Activated CD4-positive, CD25-positive, alpha-beta regulatory T cell treated with anti-CD3 and anti-CD28 coated beads, Interleukin-2, amount 50 U/mL, for 16 hours (primary cell): ENCODE measurements around the gene RPTOR.

Experiments used
- DNase-seq: peaks from one replicate; pipeline ENCODE4 v3.0.0-alpha.2; 2020; ENCODE audit warnings: low read depth, low spot score

Gene RPTOR

DNA sequence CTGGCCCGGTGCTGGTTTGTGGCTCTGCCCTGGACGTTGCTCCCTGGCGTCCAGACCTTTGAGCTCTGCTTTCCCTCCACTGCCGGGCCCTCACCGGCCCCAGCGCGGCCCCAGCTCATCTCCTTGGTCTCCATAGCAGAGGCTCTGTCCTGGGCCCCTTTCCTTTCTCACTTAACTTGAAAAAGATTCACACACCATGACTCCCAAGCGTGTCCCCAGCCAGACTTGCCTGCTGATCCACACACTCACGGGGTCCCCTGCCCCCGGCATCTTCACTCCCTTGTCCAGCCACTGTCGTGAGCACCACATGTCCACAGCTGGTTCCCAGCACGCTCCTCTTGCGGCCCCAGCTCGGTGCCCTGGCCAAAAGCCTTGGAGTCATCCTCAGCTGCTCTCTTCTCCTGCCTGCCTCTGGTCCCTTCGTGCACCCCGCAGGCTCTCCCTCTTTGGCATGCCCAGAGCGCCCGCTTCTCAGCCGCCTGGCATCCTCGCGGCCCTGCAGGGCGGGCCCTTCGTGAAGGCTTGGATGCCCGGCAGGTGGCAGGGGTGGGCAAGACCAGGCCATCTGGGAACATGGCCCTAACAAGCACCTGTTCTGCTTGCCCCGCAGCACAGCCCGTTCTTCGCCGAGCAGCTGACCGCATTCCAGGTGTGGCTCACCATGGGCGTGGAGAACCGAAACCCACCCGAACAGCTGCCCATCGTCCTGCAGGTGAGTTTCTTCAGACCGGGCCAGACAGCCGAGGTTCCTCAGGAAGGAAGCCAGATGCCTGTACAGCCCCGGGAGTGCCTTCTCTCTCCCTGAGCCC, 301.4 kb downstream of the RPTOR start:
- DNase-seq, result no peak

DNA sequence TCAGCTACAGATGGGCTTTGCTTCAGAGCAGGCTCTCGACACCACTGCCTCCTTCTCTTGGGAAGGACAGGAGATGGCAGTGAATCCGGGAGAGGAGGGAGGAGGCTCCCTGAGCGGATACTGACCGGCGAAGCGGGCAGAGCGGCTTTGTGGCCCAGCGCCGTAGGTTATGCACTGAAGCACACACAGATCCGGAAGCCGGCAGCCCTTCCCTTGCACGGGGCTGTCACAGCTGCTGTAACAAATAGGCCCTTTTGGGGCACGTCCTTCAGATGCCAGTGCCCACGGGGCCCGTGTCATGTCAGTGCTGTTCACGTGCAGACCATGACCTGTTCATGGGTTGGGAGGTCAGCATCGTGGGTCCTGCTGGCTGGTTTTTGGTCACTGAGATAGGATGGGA, 302.3 kb downstream of the RPTOR start:
- no peak for DNase-seq

DNA sequence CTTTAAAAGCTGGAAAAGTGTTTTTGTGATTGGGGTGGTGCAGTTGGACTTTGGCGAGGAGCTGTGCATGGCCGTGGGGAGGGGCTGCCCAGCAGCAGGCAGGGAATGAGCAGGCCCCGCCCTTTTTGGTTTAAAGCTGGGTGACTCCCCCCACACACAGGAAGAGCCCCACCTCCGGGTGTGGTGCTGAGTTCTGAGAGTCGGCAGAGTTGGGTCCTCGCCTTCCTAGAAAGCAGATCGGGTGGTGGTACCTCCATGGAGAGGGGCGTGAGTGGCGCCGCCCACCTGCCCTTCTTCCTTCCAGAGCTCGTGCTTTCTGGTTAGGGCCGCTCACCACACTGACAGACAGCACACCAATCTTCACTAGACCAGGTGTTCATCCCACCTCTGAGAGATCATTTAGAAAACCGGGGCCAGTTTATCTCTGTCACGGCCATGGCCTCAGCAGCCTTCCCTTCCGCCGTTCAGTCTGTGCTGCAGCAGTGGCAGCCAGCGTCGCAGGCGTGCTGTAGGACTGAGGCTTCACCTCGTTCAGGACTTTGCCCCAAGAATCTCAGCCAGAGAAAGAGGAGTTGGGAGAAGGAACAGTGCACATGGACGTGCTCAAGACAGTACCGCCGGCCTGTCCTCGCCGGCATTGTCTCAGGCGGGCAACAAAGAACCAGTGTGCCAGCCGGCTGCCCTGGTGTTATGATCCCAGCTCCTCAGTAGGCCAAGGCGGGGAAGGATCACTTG, 303.0 kb downstream of the RPTOR start:
- DNase-seq, result peak; percentile 38

DNA sequence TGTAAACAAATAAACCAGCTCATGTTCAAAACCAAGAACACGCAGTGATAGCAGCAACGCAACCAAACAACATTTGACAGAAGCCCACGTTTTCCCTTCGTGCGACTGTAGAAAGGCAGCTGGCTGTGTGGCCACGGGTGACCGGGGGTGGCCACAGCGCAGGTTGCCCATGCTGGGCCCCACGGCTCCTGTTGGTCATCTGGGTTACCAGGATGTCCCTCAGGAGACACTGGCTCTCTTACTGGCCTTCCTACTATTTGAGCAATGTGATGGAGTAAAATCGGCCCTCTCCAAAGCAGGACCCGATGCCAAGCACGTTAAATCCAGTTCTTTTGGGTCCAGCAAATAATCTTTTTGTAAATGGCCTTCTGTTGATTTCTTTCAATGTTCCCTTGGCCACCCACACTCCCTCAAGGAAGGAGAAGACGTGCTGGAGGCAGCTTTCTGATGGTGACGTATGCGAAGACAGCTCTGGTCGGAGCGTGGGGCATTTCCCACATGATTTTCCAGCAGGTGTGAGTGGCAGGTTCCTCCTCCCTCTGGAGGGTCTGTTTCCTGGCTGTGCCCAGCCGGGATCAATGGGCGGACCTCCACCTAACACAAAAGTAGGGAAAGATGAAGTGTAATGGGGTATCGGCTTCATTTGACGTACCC, 303.9 kb downstream of the RPTOR start:
- no peak for DNase-seq

DNA sequence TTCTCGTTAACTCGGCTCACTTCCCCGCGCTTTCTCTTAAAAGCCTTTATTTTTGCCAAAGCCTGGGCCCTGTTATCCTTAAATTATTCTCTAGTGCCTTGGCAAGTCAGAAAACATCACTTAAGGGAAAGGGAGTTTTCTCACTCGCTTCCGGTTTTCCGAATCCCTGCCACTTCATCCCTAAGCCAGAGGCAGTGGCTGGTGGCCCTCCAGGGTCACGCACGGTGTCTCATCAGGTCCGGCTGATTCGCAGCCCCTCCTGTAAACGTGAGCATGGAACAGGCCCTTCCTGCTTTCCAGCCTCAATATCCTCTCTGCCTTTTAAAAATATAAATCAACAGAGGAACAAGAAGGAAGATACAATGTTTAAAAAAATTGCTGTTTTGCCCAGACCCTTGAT, 304.5 kb downstream of the RPTOR start:
- DNase-seq, result no peak

DNA sequence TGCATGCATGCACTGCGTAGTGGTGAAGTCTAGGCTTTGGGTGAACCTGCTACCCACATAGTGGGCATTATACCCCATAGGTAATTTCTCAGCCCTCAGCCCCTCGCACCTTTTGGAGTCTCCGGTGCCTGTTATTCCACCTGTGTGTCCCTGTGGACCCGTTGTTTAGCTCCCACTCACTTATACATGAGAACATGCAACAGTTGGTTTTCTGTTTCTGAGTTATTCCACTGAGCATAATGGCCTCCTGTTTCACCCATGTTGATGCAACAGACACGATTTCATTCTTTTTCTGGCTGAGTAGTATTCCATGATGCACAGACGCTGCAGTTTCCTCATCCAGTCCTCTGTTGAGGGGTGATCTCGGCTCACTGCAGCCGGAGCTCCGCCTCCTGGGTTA, 305.5 kb downstream of the RPTOR start:
- DNase-seq, result no peak

DNA sequence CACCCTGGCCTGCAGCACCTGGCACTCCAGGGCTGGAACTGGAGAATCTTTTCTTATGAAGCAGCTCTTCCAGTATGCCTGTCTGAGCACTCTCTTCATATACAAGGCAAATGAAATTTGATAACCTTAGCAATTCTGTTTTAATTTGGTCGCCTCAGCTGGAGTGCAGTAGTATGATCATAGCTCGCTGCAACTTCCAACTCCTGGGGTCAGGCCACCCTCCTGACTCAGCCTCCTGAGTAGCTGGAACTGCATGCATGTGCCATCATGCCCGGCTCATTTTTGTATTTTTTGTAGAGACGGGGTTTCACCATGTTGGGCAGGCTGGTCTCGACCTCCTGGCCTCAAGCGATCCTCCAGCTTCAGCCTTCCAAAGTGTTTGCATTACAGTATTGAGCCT, 306.2 kb downstream of the RPTOR start:
- no peak for DNase-seq

DNA sequence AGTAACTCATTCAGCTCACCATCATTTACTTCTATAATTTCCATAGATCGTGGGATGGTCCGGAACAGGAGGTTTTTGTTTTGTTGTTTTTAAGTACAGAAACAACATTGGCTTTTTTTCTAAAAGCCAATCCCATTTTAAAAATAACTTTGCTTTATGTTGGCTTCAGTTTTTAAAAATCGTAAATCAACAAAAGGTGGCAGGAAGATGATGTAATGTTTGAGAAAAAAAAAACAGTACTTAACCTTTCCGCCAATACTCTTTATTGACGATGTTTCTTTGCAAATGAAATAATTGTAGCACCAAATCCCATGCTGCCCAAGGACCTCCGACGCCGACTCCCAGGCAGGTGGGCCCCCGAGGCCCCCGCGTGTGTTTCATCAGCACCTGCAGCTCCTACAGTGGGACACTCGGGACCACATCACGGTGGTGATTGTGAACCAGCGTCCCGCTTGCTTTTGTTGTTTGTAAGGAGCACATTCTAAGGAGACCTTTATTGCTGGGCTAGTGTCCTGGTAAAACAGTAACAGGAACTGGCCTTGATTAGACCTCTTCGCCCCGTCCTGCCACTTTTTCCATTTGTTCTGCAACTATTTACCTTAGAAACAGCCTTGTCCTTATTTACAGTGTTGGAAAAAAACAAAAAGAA, 306.8 kb downstream of the RPTOR start:
- DNase-seq, result no peak

DNA sequence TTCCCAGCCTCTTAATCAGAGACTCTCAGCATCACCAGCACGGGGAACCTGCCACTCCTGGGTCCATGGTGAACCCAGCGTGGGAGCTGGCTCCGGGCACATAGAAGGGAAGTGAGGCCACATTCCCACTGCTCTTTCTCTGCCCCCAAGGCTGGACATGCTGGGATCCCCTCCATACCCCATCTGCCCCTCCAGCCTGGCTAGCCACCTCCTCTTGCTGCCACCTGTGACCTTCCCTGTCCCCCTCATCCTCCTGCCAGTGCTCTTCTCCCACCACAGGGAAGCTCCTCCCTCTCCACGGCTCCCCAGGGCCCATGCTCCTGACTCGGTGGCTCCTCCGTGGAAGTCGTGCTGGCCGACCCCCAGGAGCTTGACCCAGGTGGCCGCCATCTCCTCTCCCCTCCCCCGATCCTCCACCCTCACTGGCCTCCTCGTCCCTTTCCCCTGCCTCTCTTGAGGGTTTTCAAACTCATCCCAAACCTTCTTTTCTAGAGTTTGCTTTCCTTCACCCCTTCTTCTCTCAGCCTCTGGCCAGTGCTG, 307.9 kb downstream of the RPTOR start:
- DNase-seq, result no peak

DNA sequence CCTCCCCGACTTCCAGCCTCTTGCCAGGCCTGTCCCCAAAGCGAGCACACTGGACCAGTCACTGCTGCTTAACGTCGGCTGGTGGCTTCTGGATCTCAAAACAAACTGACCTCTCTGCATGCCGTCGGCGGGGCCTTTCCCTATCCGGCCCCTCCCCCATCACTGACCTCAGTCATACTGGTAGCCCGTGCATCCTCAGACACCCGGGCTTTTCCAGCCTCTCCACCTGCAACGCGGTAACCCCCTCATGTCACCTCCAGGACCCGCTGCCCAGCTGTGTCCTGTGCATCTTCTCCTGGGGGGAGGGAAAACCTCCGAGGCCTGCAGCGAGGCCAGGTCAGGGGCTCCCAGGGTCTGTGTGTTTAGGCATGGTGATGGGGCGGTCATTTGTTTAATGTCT, 308.4 kb downstream of the RPTOR start:
- DNase-seq, result no peak

DNA sequence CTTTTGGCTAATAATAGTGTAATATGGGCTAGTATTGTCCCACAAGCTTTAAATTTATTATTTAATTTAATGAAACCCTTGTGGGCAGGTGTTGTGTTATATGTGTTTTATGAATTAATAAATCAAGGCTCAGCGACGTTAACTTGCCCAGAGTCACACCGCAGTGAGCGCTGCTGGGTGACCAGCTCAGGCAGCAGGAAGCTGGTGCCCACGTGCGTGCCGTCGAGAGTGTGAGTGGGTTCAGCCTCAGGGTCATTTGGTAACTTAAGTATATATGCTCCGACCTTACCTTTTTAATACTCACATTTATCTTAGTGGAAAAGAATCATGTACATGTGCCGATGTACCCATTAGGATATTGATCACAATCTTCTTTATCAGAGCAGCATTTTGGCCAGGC, 309.6 kb downstream of the RPTOR start:
- no peak for DNase-seq

DNA sequence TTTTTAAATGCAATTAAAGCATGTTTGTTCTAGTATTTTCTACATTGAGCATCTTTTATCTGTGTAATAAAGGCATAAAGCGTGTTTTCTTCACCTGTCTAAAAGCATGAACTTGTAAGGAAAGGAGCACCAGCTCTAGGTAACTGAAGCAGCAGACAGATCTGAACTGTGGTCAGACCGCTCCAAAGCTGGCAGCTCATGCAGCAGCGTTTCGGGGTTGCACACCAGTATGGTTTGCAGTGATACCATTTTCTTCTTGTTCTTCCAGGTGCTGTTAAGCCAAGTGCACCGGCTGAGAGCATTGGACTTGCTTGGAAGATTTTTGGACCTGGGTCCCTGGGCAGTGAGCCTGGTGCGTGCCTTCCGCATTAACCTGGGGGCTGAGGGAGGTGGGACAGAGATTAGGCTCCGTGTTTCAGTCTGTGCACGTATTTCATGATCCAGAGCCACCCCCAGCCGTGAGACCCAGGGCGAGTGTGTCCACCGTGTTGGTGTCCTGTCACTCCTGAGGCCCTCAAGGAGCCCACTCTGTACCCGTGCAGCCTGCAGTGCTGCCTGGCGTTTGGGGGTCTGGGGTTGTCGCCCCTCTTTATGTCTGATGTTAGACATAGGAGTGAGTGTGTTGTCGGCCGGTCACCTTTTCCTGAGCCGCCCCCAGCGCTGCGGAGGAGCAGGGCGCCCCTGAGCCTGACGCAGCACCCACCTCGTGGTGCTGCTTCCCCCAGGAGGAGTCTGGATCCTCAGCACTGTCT, 310.7 kb downstream of the RPTOR start:
- no peak for DNase-seq

DNA sequence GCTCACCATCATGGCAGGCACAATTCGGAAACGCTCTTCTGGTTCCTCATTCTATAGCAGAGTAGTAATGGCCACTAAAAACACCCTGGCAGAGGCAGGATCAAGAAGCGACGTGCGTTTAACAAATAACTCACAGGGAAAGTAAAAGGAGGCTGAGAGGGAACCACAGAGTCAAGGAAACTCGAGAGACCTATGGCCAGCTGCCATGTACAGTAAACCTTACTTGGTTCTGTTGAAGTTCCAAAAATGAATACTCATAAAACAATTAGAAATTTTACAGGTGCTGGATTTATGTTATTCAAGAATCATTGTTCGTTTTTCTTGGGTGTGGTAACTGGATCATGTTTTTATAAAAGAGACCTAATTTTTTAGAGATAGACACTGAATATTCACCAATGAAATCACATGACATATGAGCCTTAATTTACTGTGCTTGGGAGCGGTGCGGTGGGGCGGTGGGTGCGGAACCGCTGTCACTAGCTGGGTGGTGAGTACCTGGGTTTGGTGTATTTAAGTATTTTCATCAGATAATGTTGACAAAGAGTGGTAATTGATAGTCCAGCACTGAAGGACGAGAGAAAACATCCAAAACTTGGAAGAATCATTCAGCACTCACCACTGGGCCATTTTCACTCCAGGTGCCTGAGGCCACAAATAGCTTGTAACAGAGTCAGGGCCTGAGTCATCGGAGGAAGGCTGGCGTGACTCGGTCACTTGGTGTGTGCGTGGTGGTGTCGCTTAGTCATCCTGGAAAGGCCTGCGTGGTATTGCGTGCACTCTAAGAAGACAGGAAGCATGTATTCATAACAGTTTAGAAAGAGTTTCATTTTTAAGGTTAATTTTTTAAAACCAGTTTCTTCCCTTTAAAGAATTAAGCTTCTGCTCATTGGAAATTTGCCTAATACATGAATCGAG, 311.6 kb downstream of the RPTOR start:
- DNase-seq, result peak; percentile 69

DNA sequence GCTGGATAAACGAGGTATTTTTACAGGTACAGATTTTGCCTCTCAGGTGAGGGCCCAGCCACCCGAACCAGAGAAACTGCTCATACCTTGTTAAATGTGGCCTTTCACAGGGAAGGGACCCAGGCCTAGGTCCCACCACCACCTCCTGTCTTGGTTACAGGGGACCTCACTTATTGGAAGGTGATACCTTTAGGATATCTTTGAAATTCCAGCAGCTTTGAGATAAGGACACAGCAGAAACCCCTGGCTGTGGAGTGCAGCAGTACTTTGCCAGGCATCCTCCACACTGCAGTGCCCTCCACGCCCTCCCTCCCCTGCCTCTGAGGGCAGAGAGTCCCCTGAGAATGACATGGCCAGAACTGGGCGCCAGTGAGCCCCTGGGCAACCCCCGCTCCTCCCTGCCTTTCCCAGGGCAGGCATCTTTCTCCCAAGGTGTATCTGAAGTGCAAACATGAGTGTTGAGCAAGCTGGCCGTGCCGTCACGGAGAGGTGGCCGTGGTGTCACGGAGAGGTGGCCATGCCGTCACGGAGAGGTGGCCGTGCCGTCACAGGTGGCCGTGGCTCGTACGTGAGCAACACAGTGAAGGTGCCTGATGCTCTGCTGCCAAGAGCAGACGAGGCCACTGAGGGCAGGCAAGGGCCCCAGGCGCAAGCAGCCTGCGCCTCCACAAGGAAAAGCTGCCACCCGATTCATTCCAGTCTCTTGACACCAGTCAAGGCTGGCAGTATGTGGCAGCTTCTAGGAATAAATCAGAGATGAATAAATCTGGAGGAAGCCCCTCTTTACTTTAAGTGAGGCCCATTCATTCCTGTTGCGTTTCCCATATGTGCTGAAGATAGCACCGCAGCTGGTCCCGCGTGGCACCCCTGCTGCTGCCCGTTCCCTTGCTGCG, 312.5 kb downstream of the RPTOR start:
- DNase-seq, result no peak

DNA sequence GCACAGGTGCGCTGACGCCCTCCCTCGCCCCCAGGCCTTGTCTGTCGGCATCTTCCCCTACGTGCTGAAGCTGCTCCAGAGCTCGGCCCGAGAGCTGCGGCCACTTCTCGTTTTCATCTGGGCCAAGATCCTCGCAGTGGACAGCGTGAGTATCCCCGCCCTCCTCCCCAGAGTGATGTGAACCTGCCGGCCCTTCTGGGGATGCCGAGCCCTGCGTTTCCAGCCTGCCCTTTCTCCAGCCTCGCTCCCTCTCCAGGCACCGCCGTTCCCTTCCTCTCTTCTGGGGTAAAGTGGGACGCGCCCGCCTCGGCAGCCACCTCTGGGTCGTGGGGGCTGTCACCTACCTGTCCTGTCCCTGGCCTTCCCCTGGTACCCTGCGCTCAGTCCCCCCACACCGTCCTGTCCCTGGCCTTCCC, 313.1 kb downstream of the RPTOR start:
- DNase-seq, result no peak

DNA sequence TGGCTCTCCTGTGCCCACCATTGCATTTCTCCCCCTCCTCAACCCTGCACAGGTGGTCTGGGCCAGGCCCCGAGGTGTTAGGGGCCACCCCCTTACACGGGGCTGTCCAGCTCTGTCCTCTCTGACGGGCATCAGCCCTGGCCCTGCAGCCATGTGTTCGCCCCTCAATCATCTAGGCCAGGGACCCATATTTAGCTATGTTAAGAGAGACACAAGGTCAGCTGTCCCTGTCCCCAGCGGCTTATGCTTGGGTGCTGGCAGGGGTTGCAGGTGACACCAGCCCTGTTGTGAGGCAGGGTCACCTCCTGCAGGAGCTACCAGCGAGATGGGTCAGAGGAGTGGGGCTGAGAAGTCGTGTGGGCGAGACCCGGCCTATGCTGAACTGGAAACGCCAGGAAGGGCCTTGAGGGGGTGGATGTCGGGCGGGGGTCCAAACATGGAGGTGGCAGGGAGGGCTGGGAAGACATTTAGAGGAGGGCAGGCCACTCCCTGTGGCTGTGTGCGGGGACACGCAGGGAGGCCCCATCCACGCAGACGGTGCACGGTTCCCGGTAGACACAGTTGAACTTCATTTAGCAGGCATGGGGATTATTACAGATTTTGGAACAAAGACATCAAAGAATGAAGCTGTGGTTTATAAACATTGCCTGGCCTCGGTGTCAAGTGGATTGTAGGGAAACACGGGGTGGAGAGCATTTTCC, 313.8 kb downstream of the RPTOR start:
- DNase-seq, result no peak

DNA sequence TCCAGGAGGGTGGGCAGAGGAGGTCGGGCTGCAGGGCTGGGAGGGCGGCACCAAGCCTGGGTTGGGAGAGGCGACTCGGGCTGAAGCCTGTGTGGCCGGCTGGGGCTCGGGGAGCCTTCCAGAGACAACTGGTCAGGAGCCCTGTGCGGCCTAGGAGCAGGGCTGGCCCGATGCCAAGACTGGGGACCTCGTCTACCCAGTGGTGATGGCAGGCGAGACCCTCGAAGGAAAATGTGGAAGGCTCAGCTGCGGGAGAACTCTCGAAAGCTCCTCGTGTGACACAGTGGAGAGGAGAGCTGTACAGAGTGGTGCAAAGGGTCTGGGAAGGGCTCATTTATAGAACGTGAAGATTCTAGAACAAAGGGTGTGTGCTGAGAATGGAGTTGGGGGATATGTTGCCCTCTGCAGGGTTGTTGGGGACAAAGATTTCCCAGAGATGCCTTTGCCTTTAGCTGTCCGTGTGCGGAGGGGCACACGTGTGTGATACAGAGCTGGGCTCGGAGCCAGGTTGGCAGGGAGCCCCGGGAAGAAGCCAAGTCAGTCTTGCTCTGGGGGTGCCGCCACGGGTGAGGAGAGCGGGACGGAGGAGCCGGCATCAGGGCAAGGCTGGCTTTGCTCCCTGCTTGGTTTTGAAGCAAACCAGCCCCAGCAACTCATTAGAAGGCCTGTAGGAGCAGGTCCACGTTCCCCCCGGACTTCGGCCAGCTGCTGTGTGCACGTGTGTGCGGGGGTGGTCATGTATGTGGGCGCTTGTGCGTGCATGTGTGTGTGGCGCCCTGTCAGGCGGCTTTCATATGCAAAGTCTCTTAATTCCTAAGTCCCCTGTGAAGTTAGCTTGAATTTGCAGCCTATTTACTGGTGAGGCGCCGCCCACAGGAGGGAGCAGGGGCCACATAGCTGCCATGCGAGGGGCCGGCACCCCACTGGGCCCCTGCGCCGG, 314.6 kb downstream of the RPTOR start:
- no peak for DNase-seq
